Measurements from ENCODE around the gene MRTFB.

DNA sequence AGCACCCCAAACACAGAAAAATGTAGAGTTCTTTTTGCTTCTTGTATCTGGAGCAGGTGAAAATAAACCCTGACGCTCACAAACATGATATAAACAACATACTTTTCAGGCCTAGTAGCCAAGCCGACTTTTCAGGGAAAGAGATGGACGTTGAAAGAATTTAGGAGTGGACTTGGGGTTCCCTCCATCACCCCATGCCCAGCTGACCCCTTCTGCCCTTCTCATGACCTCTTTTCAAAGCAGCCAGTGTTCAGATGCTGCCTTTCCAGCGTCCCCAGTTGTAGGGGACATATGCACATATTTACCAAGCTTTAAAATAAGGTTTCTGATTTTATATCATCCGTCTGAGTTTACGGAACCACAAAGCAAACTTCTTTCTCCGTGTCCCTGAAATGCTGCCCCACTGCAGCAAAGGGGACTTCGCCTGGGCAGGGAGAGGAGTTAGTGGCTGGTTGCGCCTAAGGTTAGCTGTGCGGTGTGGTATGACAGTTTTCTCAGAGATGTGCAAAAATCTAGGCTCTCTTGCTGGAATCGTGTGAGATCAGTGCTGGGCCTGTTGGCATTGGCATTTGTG is 235.5 kb downstream of the MRTFB start:
- no peak for TF ChIP-seq CTCF (conservative IDR thresholded peaks at IDR 0.05; ENCODE audit: low read depth, low read length)
- no peak for TF ChIP-seq EZH2 (IDR thresholded peaks at IDR 0.05; ENCODE audit: borderline replicate concordance, low read depth, low read length, poor library complexity, severe bottlenecking)
